ENCODE data around the gene CLDN1.
A peak's percentile ranks its signal among the peaks of the same experiment; 100 is the strongest.

CLDN1 gene

DNA sequence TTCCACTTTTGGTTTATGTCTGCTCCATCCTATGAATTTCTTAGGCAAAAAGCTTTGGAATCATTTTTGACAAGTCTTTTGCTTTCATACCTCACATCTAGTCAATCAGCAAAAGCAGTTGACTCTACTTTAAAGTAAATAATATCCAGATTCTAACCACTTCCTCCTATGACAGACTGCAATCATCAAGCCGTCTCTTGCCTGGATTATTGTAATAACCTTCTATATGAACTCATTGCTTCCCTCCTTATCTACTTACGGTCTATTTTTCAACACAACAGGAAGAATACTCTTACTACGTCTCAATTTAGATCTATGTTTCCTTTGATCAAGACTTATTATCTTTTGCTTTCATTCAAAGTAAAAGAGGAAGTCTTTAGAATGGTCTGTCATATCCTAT lies 20.7 kb downstream of the CLDN1 start:
- no peak overlapping the region for H3K4me3 ChIP-seq (ENCODE audit: low read depth, low read length)
- peak; percentile 27 for DNase-seq (ENCODE audit: low read depth)
- TF ChIP-seq, protein P1, sequence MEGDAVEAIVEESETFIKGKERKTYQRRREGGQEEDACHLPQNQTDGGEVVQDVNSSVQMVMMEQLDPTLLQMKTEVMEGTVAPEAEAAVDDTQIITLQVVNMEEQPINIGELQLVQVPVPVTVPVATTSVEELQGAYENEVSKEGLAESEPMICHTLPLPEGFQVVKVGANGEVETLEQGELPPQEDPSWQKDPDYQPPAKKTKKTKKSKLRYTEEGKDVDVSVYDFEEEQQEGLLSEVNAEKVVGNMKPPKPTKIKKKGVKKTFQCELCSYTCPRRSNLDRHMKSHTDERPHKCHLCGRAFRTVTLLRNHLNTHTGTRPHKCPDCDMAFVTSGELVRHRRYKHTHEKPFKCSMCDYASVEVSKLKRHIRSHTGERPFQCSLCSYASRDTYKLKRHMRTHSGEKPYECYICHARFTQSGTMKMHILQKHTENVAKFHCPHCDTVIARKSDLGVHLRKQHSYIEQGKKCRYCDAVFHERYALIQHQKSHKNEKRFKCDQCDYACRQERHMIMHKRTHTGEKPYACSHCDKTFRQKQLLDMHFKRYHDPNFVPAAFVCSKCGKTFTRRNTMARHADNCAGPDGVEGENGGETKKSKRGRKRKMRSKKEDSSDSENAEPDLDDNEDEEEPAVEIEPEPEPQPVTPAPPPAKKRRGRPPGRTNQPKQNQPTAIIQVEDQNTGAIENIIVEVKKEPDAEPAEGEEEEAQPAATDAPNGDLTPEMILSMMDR (conservative IDR thresholded peaks at IDR 0.05; ENCODE audit: low read depth, low read length) = no peak

DNA sequence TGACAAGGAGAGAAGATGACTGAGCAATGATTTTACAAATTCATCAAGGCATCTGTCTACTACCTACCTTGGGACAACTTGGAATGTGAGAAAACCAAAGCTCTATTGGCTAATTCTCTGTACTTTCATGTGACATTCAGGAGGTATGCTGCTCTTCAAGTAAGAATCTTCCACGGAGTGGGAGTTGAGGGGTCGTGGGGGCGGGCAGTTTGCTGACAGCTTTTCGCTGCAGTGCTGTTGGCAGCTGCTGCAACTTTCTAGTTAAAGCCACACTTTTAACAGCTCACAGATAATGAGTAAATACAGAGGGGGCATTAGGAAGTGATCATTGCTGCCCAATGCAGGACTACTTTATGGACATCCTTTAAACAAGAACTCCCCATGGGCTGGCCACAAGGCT lies 22.3 kb downstream of the CLDN1 start:
- TF ChIP-seq, protein P1 (conservative IDR thresholded peaks at IDR 0.05; ENCODE audit: low read depth, low read length) = no peak
- no peak overlapping the region for H3K4me3 ChIP-seq (ENCODE audit: low read depth, low read length)
- no peak for DNase-seq (ENCODE audit: low read depth)

DNA sequence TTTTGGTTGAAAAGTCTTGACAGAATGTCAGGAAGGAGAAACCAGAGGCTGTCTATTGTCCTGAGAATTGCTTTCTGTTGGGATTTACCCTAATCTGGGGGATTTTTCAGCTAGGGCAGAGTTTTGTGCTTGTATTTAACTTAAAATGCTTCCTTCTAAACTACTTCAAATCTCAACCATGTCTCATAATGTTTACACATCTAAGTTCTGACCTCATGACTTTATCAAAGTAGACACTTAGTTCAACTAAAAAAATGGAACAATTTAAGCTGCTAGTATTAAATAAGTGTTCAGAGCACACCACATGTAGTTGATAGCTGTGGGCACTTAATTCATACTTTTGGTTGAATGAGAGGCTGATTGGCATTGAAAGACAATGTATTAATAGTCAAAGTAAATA lies 28.2 kb downstream of the CLDN1 start:
- no peak overlapping the region for H3K4me3 ChIP-seq (ENCODE audit: low read depth, low read length)
- no peak for DNase-seq (ENCODE audit: low read depth)
- TF ChIP-seq, protein P1 (conservative IDR thresholded peaks at IDR 0.05; ENCODE audit: low read depth, low read length) = no peak

DNA sequence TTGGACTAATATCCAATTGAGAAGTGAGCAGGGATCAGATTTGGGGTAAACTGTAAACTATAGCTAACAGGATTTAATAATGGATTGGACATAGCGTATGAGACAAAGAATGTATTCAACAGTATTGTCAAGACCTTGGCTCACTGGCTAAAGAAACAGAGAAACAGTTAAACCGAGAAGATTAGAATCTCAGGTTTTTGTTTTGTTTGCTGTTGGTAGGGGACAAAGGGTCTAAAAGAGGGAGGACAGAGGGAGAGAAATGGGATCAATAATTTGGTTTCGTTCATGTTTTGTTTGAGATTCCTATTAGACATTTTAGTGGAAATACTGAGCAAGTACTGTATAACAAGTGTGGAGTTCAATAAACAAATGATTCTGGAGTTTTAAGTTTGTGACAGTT lies 28.6 kb downstream of the CLDN1 start:
- DNase-seq (ENCODE audit: low read depth) = no peak
- TF ChIP-seq, protein P1 (conservative IDR thresholded peaks at IDR 0.05; ENCODE audit: low read depth, low read length) = no peak
- no peak overlapping the region for H3K4me3 ChIP-seq (ENCODE audit: low read depth, low read length)

DNA sequence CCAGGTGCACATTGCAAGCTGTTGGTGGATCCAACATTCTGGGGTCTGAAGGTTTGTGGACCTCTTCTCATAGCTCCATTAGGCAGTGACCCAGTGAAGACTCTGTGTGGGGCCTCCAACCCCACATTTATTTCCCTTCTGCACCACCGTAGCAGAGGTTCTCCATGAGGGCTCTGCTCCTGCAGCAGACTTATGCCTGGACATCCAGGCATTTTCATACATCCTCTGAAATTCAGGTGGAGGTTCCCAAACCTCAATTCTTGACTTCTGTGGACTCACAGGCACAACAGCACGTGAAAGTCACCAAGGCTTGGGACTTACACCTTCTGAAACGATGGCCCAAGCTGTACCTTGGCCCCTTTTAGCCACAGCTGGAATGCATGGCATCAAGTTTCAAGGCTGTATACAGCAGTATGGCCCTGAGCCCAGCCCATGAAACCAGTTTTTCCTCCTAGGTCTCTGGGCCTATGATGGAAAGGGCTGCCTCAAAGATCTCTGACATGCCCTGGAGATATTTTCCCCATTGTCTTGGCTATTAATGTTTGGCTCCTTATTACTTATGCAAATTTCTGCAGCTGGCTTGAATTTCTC lies 30.2 kb downstream of the CLDN1 start:
- no peak overlapping the region for H3K4me3 ChIP-seq (ENCODE audit: low read depth, low read length)
- no peak for DNase-seq (ENCODE audit: low read depth)
- TF ChIP-seq, protein P1 (conservative IDR thresholded peaks at IDR 0.05; ENCODE audit: low read depth, low read length) = no peak

DNA sequence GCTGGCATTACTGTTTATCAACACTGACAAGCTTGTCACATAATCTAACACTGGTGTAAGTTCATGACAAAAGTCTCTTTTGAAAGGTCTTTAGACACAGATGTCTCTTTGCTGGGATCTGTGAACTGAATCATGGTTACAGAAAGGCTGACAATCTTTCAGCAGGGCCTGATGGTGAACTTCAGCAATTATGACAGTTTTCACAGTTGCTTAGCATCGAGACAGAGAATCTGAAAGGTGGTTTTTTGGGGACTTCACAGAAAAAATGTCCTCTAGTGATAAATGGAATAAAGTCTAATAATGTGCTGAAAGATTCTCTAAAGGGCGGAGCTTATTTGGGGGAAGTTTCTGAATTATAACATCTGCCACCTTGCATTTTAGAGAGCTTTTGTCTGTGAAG lies 32.3 kb downstream of the CLDN1 start:
- no peak overlapping the region for H3K4me3 ChIP-seq (ENCODE audit: low read depth, low read length)
- no peak for DNase-seq (ENCODE audit: low read depth)
- TF ChIP-seq, protein P1 (conservative IDR thresholded peaks at IDR 0.05; ENCODE audit: low read depth, low read length) = no peak

DNA sequence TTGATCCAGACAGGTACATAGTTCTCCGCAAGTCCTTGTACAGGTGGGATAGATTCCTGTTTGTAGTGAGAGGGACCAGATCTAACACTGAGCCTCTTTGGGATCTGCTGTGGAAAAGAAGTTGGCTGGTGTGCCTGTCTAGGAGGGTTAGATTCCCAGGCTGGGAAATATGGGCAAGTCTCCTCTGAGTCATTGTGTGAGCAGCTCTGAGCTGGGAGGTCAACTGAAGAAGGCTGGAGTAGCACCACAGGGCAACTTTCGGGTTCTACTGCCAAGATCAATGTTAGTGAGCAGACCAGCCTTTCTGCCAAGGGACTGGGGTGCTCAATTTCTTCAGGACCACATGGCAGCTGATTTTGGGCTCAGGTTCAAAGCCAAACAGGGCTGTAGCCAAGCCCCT lies 33.4 kb downstream of the CLDN1 start:
- TF ChIP-seq, protein P1 (conservative IDR thresholded peaks at IDR 0.05; ENCODE audit: low read depth, low read length) = no peak
- H3K4me3 ChIP-seq (ENCODE audit: low read depth, low read length) = no peak overlapping the region
- DNase-seq (ENCODE audit: low read depth) = no peak

Data from choroid plexus epithelial cell (primary cell).